Measurements from ENCODE around the gene JMJD1C.

Gene JMJD1C

DNA sequence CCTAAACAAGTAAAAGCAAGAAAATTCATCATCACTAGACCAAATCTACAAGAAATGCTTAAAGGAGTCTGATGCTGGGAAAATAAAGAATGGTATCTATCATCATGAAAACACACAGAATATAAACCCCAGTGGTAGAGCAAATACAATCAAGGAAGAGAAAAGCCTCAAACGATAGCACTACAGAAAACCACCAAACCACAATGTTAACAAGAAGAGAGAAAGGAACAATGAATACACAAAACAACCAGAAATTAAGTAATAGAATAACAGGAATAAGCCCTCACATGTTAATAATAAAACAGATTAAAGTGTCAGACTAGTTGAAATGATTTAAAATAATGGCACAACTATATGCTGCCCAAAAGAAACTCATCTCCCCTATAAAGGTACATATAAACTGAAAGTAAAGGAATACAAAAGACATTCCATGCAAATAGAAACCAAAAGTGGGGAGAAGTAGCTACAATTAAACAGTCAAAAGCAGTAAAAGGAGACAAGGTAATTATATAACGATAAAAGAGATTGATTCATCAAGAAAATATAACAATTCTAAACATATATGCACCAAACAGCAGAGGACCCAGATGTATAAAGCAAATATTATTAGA lies 77.3 kb downstream of the JMJD1C start:
- Histone ChIP-seq H3K9ac (ENCODE audit: low read length) (no peak overlapping the region), H3K4me2 (ENCODE audit: low read length) (no peak overlapping the region), H3K79me2 (ENCODE audit: low read length) (peaks cover 47% of the 10 kb centered on the region)

DNA sequence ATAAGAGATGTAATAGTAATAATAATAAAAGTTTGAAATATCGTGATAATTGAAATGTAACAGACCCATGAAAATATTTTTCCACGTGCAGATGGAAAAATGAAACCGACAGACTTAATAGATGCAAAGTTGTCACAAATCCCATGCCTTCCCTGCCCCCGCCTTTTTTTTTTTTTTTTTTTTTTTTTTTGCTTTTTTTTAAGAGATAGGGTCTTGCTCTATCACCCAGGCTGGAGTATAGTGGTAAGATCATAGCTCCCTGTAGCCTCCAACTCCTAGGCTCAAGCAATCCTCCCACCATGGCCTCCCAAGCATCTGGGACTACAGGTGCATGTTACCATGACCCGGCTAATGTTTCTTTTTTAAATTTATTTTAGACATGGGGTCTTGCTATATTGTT lies 80.5 kb downstream of the JMJD1C start:
- no peak overlapping the region for H2AFZ ChIP-seq (ENCODE audit: low read depth, low read length)
- H3K9me3 ChIP-seq (ENCODE audit: insufficient read depth, low read length), result no peaks in the 10 kb centered on the region
- H3K27me3 ChIP-seq (ENCODE audit: low read depth, low read length), result no peaks in the 10 kb centered on the region
- no peak overlapping the region for H3K4me2 ChIP-seq (ENCODE audit: low read length)
- H4K20me1 ChIP-seq (ENCODE audit: insufficient read depth, low read length), result 0 out of 2 replicates have a peak, but pooled peaks cover 8% of the 10 kb centered on the region
- TF ChIP-seq, protein P1, sequence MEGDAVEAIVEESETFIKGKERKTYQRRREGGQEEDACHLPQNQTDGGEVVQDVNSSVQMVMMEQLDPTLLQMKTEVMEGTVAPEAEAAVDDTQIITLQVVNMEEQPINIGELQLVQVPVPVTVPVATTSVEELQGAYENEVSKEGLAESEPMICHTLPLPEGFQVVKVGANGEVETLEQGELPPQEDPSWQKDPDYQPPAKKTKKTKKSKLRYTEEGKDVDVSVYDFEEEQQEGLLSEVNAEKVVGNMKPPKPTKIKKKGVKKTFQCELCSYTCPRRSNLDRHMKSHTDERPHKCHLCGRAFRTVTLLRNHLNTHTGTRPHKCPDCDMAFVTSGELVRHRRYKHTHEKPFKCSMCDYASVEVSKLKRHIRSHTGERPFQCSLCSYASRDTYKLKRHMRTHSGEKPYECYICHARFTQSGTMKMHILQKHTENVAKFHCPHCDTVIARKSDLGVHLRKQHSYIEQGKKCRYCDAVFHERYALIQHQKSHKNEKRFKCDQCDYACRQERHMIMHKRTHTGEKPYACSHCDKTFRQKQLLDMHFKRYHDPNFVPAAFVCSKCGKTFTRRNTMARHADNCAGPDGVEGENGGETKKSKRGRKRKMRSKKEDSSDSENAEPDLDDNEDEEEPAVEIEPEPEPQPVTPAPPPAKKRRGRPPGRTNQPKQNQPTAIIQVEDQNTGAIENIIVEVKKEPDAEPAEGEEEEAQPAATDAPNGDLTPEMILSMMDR (IDR thresholded peaks at IDR 0.05; ENCODE audit: low read depth, low read length), result no peak
- no peak for TF ChIP-seq EZH2phosphoT487 (IDR thresholded peaks at IDR 0.05; ENCODE audit: low read depth)
- H3K36me3 ChIP-seq (replicated peaks; ENCODE audit: low read depth, low read length), result no peaks in the 10 kb centered on the region
- H3K27ac ChIP-seq (ENCODE audit: low read length), result no peak overlapping the region
- H3K4me1 ChIP-seq (ENCODE audit: low read length), result no peaks in the 10 kb centered on the region
- peaks cover 45% of the 10 kb centered on the region for H3K79me2 ChIP-seq (ENCODE audit: low read length)
- H3K9ac ChIP-seq (ENCODE audit: low read length), result no peak overlapping the region
- no peak overlapping the region for H3K4me3 ChIP-seq (ENCODE audit: low read length)

More for the DNA sequence above, 77.3 kb downstream of the JMJD1C start:
- Histone ChIP-seq H3K4me3 (ENCODE audit: low read length) (no peak overlapping the region), H4K20me1 (ENCODE audit: insufficient read depth, low read length) (0 out of 2 replicates have a peak, but pooled peaks cover 8% of the 10 kb centered on the region), H3K27ac (ENCODE audit: low read length) (no peak overlapping the region), H3K36me3 (replicated peaks; ENCODE audit: low read depth, low read length) (no peaks in the 10 kb centered on the region), H3K27me3 (ENCODE audit: low read depth, low read length) (no peaks in the 10 kb centered on the region), H3K9me3 (ENCODE audit: insufficient read depth, low read length) (no peaks in the 10 kb centered on the region), H2AFZ (ENCODE audit: low read depth, low read length) (no peak overlapping the region), H3K4me1 (ENCODE audit: low read length) (peaks cover 5% of the 10 kb centered on the region; the same call in 1 of the 2 replicates)
- TF ChIP-seq EZH2phosphoT487 (IDR thresholded peaks at IDR 0.05; ENCODE audit: low read depth), result no peak
- TF ChIP-seq, protein P1 (IDR thresholded peaks at IDR 0.05; ENCODE audit: low read depth, low read length), result no peak

GRCh38 chr10:63384675-63385074 lies 81.1 kb downstream of the JMJD1C start:
- 0 out of 2 replicates have a peak, but pooled peaks cover 8% of the 10 kb centered on the region for H4K20me1 ChIP-seq (ENCODE audit: insufficient read depth, low read length)
- H3K27ac ChIP-seq (ENCODE audit: low read length), result no peak overlapping the region
- no peaks in the 10 kb centered on the region for H3K27me3 ChIP-seq (ENCODE audit: low read depth, low read length)
- H3K4me2 ChIP-seq (ENCODE audit: low read length), result no peak overlapping the region
- H3K79me2 ChIP-seq (ENCODE audit: low read length), result peaks cover 39% of the 10 kb centered on the region
- no peaks in the 10 kb centered on the region for H3K36me3 ChIP-seq (replicated peaks; ENCODE audit: low read depth, low read length)
- no peaks in the 10 kb centered on the region for H3K9me3 ChIP-seq (ENCODE audit: insufficient read depth, low read length)
- no peak overlapping the region for H3K9ac ChIP-seq (ENCODE audit: low read length)
- H2AFZ ChIP-seq (ENCODE audit: low read depth, low read length), result no peak overlapping the region
- no peaks in the 10 kb centered on the region for H3K4me1 ChIP-seq (ENCODE audit: low read length)
- TF ChIP-seq, protein P1 (IDR thresholded peaks at IDR 0.05; ENCODE audit: low read depth, low read length), result no peak
- no peak for TF ChIP-seq EZH2phosphoT487 (IDR thresholded peaks at IDR 0.05; ENCODE audit: low read depth)
- H3K4me3 ChIP-seq (ENCODE audit: low read length), result no peak overlapping the region

GRCh38 chr10:63384001-63384400 lies 81.8 kb downstream of the JMJD1C start:
- no peak overlapping the region for H3K4me2 ChIP-seq (ENCODE audit: low read length)
- H2AFZ ChIP-seq (ENCODE audit: low read depth, low read length), result no peak overlapping the region
- H3K9me3 ChIP-seq (ENCODE audit: insufficient read depth, low read length), result no peaks in the 10 kb centered on the region
- H3K27me3 ChIP-seq (ENCODE audit: low read depth, low read length), result no peaks in the 10 kb centered on the region
- no peaks in the 10 kb centered on the region for H3K36me3 ChIP-seq (replicated peaks; ENCODE audit: low read depth, low read length)
- no peak overlapping the region for H3K9ac ChIP-seq (ENCODE audit: low read length)
- peaks cover 36% of the 10 kb centered on the region for H3K79me2 ChIP-seq (ENCODE audit: low read length)
- H4K20me1 ChIP-seq (ENCODE audit: insufficient read depth, low read length), result 0 out of 2 replicates have a peak, but pooled peaks cover 8% of the 10 kb centered on the region
- no peaks in the 10 kb centered on the region for H3K4me1 ChIP-seq (ENCODE audit: low read length)
- H3K4me3 ChIP-seq (ENCODE audit: low read length), result no peak overlapping the region
- no peak for TF ChIP-seq EZH2phosphoT487 (IDR thresholded peaks at IDR 0.05; ENCODE audit: low read depth)
- TF ChIP-seq, protein P1 (IDR thresholded peaks at IDR 0.05; ENCODE audit: low read depth, low read length), result no peak
- no peak overlapping the region for H3K27ac ChIP-seq (ENCODE audit: low read length)
